Measurements from ENCODE around the gene FAM3A. TPM values are rescaled to one million over a fixed set of nuclear protein-coding genes. Genes with fewer than 3 reads are reported as not detected.
A peak's percentile ranks its signal among the peaks of the same experiment; 100 is the strongest.

The FAM3A gene
- total and polyA plus RNA-seq, 2 experiments from 2014 or later: 41.1 to 68.0 TPM

- H3K9me3 ChIP-seq (ENCODE audit: low read depth): no peaks in the 10 kb centered on the region
- H2AFZ ChIP-seq: no peak overlapping the region
- no peak overlapping the region for H3K27ac ChIP-seq
- H3K36me3 ChIP-seq (replicated peaks; ENCODE audit: insufficient read depth, low read depth): no peaks in the 10 kb centered on the region
- H3K27me3 ChIP-seq: no peaks in the 10 kb centered on the region
- TF ChIP-seq EZH2 (IDR thresholded peaks at IDR 0.05; ENCODE audit: borderline replicate concordance) (no peak), CTCF (IDR thresholded peaks at IDR 0.05; ENCODE audit: poor library complexity) (no peak), EZH2phosphoT487 (IDR thresholded peaks at IDR 0.05; ENCODE audit: low read depth, severe bottlenecking, unreplicated experiment) (no peak)
- no peak overlapping the region for H3K4me2 ChIP-seq
- DNase-seq (ENCODE audit: low spot score): no peak
- H3K79me2 ChIP-seq: no peaks in the 10 kb centered on the region
- H4K20me1 ChIP-seq (ENCODE audit: insufficient read depth, poor library complexity, severe bottlenecking): no peaks in the 10 kb centered on the region
- WGBS (ENCODE audit: low lambda C conversion rate, missing lambda C conversion rate): 93% methylated on average over 23 of the region's 23 CpGs
- no peaks in the 10 kb centered on the region for H3K9me2 ChIP-seq (replicated peaks; ENCODE audit: insufficient read depth)
- H3K4me3 ChIP-seq: no peak overlapping the region
- H3K4me1 ChIP-seq (ENCODE audit: insufficient read depth): no peaks in the 10 kb centered on the region
Observed at GRCh38 chrX:154532690-154533089, 16.7 kb upstream of the FAM3A start.

GRCh38 chrX:154531626-154532025, 15.6 kb upstream of the FAM3A start:
- DNase-seq (ENCODE audit: low spot score): peak; percentile 54
- no peak overlapping the region for H2AFZ ChIP-seq
- H3K36me3 ChIP-seq (replicated peaks; ENCODE audit: insufficient read depth, low read depth): no peaks in the 10 kb centered on the region
- no peaks in the 10 kb centered on the region for H3K27me3 ChIP-seq
- H3K9me3 ChIP-seq (ENCODE audit: low read depth): no peaks in the 10 kb centered on the region
- no peaks in the 10 kb centered on the region for H4K20me1 ChIP-seq (ENCODE audit: insufficient read depth, poor library complexity, severe bottlenecking)
- H3K27ac ChIP-seq: no peak overlapping the region
- no peaks in the 10 kb centered on the region for H3K79me2 ChIP-seq
- TF ChIP-seq EZH2phosphoT487 (IDR thresholded peaks at IDR 0.05; ENCODE audit: low read depth, severe bottlenecking, unreplicated experiment) (no peak), CTCF (IDR thresholded peaks at IDR 0.05; ENCODE audit: poor library complexity) (no peak), EZH2 (IDR thresholded peaks at IDR 0.05; ENCODE audit: borderline replicate concordance) (no peak)
- H3K4me2 ChIP-seq: no peak overlapping the region
- H3K9me2 ChIP-seq (replicated peaks; ENCODE audit: insufficient read depth): no peaks in the 10 kb centered on the region
- 66% methylated on average over 11 of the region's 16 CpGs for WGBS (ENCODE audit: low lambda C conversion rate, missing lambda C conversion rate)
- H3K4me3 ChIP-seq: no peak overlapping the region
- peaks cover 3% of the 10 kb centered on the region for H3K4me1 ChIP-seq (ENCODE audit: insufficient read depth)

GRCh38 chrX:154530286-154530685, 14.3 kb upstream of the FAM3A start:
- Histone ChIP-seq H3K4me3 (no peak overlapping the region), H3K27me3 (no peaks in the 10 kb centered on the region), H3K9me3 (ENCODE audit: low read depth) (no peaks in the 10 kb centered on the region), H3K79me2 (no peaks in the 10 kb centered on the region), H3K4me2 (no peak overlapping the region), H3K27ac (no peak overlapping the region), H3K9me2 (replicated peaks; ENCODE audit: insufficient read depth) (no peaks in the 10 kb centered on the region), H4K20me1 (ENCODE audit: insufficient read depth, poor library complexity, severe bottlenecking) (no peaks in the 10 kb centered on the region), H3K36me3 (replicated peaks; ENCODE audit: insufficient read depth, low read depth) (no peaks in the 10 kb centered on the region), H2AFZ (no peak overlapping the region), H3K4me1 (ENCODE audit: insufficient read depth) (peaks cover 11% of the 10 kb centered on the region)
- no peak for TF ChIP-seq EZH2phosphoT487 (IDR thresholded peaks at IDR 0.05; ENCODE audit: low read depth, severe bottlenecking, unreplicated experiment)
- 86% methylated on average over 11 of the region's 11 CpGs for WGBS (ENCODE audit: low lambda C conversion rate, missing lambda C conversion rate)
- DNase-seq (ENCODE audit: low spot score): no peak

GRCh38 chrX:154529206-154529612, 13.2 kb upstream of the FAM3A start:
- Histone ChIP-seq H3K27ac (no peak overlapping the region), H4K20me1 (ENCODE audit: insufficient read depth, poor library complexity, severe bottlenecking) (no peaks in the 10 kb centered on the region), H3K9me3 (ENCODE audit: low read depth) (no peaks in the 10 kb centered on the region), H3K27me3 (no peaks in the 10 kb centered on the region), H2AFZ (no peak overlapping the region), H3K79me2 (no peaks in the 10 kb centered on the region), H3K9me2 (replicated peaks; ENCODE audit: insufficient read depth) (no peaks in the 10 kb centered on the region), H3K4me2 (no peak overlapping the region), H3K4me1 (ENCODE audit: insufficient read depth) (peaks cover 11% of the 10 kb centered on the region), H3K4me3 (no peak overlapping the region), H3K36me3 (replicated peaks; ENCODE audit: insufficient read depth, low read depth) (no peaks in the 10 kb centered on the region)
- 77% methylated on average over 6 of the region's 6 CpGs for WGBS (ENCODE audit: low lambda C conversion rate, missing lambda C conversion rate)
- no peak for DNase-seq (ENCODE audit: low spot score)
- no peak for TF ChIP-seq CTCF (IDR thresholded peaks at IDR 0.05; ENCODE audit: poor library complexity)
- no peak for TF ChIP-seq EZH2 (IDR thresholded peaks at IDR 0.05; ENCODE audit: borderline replicate concordance)
- TF ChIP-seq EZH2phosphoT487 (IDR thresholded peaks at IDR 0.05; ENCODE audit: low read depth, severe bottlenecking, unreplicated experiment): no peak
